Cardiac septum (tissue), 1 donor: ENCODE data around the gene HRH2. TPM values are rescaled to one million over a fixed set of nuclear protein-coding genes. Genes with fewer than 3 reads are reported as not detected.
"Not testable (repeated sequence)": the region's sequence is repeated elsewhere in the genome, so short reads cannot be mapped to it uniquely, and the experiment has no call there.

ENCODE experiments used
- DNase-seq: peaks from one replicate; pipeline ENCODE4 v3.0.0-alpha.2; 2020; ENCODE audit warnings: low spot score
- intact Hi-C: fragments of 100-400 bp; cut with DNase I; formaldehyde crosslinking; loops from one replicate; pipeline ENCODE4 v1.14.0; 2022
- long read RNA-seq: library from polyadenylated mRNA; unstranded; transcript quantifications from one replicate; pipeline ENCODE4 v2.0.0, GENCODE V29; 2021
- total RNA-seq: library from RNA; stranded (reverse); fragmentation: NEBNext Ultra II Directional; extraction: Animal tissue kit (Norgen Biotek cat#: 25700); gene quantifications from one replicate; pipeline ENCODE4 v1.2.1, GENCODE V29; 2021
- donor health status: DM: no; HTN: no; CAD: no.

The HRH2 gene, protein sequence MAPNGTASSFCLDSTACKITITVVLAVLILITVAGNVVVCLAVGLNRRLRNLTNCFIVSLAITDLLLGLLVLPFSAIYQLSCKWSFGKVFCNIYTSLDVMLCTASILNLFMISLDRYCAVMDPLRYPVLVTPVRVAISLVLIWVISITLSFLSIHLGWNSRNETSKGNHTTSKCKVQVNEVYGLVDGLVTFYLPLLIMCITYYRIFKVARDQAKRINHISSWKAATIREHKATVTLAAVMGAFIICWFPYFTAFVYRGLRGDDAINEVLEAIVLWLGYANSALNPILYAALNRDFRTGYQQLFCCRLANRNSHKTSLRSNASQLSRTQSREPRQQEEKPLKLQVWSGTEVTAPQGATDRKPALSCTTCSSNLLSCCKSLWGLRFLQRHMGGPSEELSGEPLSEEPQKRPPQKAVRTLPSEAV
- total RNA-seq: 60.1 TPM
- long read RNA-seq, full-length matches to known transcripts: 5 of 87 reads
- long read RNA-seq, partial matches to known transcripts: 66 of 87 reads
- long read RNA-seq, other reads (novel, unspliced or antisense): 16 of 87 reads

- intact Hi-C loops: loop anchor here (2.0 to 5.0 kb wide), 3 partner anchors 29 to 85 kb away; no protein-coding TSS in a partner anchor
Observed at GRCh38 chr5:175657593-175658271, at the start of gene HRH2. Gene HRH2 (plus strand): TSS chr5:175658071. CDS start chr5:175683234, 25,163 bp downstream.

GRCh38 chr5:175609526-175609925 lies 48.3 kb upstream of the HRH2 start:
- intact Hi-C loops: loop anchor here (5.0 to 10.0 kb wide), 2 partner anchors 48 to 105 kb away; partner anchors contain the start of gene HRH2
- DNase-seq: no peak

More at GRCh38 chr5:175657593-175658271, at the start of gene HRH2:
- DNase-seq: peak; percentile 89

DNA sequence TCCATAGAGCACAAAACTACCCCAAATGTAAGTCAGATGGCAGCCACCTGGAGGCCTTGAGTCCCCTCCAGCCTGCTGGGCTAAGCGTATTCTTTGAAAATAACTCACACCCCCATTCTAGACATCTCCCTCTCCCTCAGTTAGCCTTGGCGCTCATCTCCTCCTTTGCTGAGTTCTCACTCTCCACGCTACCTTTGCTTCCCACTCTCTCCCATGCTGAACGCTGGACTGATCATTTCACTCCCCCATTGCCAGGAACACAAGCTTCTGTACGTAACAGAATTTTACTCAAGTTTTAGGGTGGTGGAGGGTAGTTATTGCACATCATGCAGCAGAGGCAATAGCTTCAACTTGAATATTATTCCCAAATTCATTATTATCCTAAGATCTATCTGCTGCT lies 47.5 kb upstream of the HRH2 start:
- DNase-seq: no peak

GRCh38 chr5:175610898-175611297 lies 47.0 kb upstream of the HRH2 start:
- intact Hi-C loops: no loop called here

More for the DNA sequence above, 47.5 kb upstream of the HRH2 start:
- intact Hi-C loops: no loop called here

DNA sequence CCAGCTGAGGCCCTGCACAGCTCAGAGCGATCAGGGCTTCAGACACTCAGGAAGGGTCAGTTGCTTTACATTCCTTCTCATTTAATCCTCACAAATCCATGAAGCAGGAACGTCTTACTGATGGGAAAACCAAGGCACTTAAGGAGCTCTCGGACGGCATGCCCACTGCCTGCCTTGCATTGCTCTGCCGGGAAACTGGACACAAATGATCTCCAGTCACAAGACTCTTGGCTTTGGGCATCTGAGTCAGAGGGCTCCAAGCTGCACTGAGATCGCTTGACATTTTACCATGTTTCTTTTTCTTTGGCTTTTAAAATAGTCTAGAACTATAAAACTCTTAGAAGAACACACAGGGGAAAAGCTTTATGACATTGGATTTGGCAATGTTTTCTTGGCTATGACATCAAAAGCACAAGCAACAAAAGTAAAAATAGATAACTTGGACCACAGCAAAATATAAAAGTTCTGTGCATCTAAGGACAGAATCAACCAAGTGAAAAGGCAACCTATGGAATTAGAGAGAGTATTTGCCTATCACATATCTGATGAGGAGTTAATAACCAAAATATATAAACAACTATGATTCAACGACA lies 43.6 kb upstream of the HRH2 start:
- DNase-seq: no peak
- intact Hi-C loops: no loop called here

More at GRCh38 chr5:175610898-175611297, 47.0 kb upstream of the HRH2 start:
- no peak for DNase-seq

- no peak for DNase-seq
- intact Hi-C loops: no loop called here
Observed at GRCh38 chr5:175614861-175615260, 43.0 kb upstream of the HRH2 start.

- intact Hi-C loops: no loop called here
- no peak for DNase-seq
Observed at GRCh38 chr5:175616083-175616482, 41.8 kb upstream of the HRH2 start.

DNA sequence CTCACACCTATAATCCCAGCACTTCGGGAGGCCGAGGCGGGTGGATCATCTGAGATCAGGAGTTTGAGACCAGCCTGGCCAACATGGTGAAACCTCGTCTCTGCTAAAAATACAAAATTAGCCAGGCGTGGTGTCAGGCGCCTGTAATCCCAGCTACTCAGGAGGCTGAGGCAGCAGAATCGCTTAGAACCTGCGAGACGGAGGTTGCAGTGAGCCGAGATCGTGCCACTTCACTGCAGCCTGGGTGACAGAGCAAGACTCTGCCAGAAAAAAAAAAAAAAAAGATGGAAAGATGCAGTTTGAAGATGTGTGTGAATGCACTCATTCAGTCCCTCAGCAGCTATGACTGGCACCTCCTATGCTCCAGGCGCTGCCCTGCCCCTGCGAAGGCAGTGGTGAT lies 41.3 kb upstream of the HRH2 start:
- DNase-seq, intact Hi-C loops: not testable (repeated sequence)

DNA sequence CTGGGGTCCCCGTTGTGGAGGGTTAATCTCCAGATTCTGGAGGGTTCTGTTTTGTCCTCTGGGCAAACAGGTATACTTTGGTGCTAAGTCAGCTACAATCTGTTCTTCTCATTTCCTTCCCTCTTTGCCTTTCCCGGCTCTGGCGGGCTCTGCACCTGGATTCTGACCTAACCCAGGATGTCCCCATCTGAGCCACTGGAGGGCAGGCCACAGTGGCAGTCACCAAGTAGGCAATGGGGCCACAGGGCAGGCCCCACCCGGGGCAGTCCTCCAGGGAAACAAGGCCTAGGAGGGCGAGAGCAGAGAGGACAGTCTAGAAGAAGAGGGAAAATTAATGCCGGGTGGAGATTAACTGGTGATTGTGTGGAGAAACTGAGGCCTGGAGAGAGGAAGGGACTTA lies 40.4 kb upstream of the HRH2 start:
- intact Hi-C loops: no loop called here
- DNase-seq: no peak

GRCh38 chr5:175620527-175620926 lies 37.3 kb upstream of the HRH2 start:
- no peak for DNase-seq
- intact Hi-C loops: no loop called here

GRCh38 chr5:175621971-175622370 lies 35.9 kb upstream of the HRH2 start:
- intact Hi-C loops: no loop called here
- no peak for DNase-seq

GRCh38 chr5:175623088-175623487 lies 34.8 kb upstream of the HRH2 start:
- no peak for DNase-seq
- intact Hi-C loops: no loop called here

GRCh38 chr5:175624316-175624715 lies 33.6 kb upstream of the HRH2 start:
- no peak for DNase-seq
- intact Hi-C loops: no loop called here

GRCh38 chr5:175627005-175627404 lies 30.9 kb upstream of the HRH2 start:
- DNase-seq: no peak

DNA sequence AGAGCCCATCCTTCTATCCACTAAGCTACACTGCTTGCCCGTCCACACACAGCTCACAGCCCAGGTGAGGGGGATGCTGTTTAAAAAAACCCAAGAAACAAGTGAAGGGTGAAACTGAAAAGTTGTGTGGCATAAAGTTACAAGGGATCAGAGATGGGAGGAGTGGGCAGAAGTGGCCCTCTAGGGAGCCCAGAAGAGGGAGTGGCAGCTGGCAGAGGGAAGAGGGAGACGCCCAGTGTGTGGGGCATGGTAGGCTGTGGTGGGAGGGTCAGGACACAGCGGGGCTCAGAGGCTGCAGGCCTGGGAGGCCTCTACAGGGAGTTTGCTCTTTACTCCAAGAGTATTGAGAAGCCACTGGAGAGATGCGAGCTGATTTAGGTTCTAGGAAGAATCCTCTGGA lies 30.1 kb upstream of the HRH2 start:
- intact Hi-C loops: no loop called here
- no peak for DNase-seq

More at GRCh38 chr5:175627005-175627404, 30.9 kb upstream of the HRH2 start:
- intact Hi-C loops: no loop called here

DNA sequence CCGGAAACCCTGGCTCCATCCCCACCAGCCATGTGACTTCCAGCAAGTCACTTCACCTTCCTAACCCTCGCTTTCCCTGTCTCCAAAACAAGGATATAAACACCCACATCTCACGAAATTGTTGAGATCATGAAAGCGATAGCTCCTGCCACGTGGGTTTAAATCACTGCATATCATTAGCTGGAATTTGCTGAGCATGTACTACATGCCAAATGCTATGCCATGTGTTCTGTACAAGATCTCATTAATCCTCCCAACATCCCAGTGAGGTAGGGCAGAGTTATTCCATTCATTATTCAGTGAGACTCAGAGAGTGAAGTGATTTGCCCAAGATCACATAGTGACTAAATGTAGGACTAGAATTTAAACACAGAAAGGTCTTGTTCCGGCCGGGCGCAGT lies 29.2 kb upstream of the HRH2 start:
- intact Hi-C loops: no loop called here
- no peak for DNase-seq

GRCh38 chr5:175629261-175629660 lies 28.6 kb upstream of the HRH2 start:
- intact Hi-C loops: no loop called here
- DNase-seq: no peak

DNA sequence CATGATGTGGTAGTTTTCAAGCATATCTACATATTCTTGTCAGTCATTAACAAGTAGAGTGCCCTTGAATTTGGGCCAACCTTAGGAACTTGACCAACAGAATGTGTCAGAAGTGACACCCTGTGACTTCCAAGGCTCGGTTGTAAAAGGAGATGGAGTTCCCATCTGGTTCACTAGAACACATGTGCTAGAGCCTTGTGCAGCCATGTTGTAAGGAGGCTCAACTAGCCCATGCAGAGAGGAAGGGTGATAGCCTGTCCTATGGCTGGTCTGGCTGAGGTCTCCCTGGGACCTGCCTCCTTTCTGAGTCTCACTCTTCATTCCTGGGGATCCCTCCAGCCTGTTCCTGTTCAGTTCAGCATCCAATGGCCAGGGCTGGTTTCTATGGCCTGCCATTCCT lies 28.1 kb upstream of the HRH2 start:
- DNase-seq: no peak
- intact Hi-C loops: no loop called here

DNA sequence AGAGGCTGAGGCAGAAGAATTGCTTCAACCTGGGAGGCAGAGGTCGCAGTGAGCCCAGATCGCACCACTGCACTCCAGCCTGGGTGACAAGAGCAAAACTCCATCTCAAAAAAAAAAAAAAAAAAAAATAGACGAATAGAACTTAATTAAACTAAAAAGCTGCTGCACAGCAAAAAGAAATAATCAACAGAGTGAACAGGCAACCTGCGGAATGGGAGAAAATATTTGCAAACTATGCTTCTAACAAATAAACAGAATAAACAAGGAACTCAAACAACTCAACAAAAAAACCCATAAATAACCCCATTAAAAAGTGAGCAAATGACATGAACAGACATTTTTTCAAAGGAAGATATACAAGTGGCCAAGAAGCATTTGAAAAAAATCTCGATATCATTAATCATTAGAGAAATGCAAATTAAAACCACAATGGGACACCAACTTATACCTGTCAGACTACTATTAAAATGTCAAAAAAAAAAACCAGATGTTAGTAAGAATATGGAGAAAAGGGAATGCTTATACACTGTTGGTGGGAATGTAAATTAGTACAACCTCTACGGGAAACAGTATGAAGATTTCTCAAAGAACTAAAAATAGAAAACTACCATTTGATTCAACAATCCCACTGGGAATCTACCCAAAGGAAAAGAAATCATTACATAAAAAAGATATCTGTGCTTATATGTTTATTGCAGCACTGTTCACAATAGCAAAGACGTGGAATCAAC lies 21.9 kb upstream of the HRH2 start:
- intact Hi-C loops: no loop called here
- DNase-seq: no peak
